ENCODE results near the gene SMPD4.
"Not testable (repeated sequence)": the region's sequence is repeated elsewhere in the genome, so short reads cannot be mapped to it uniquely, and the experiment has no call there.

DNA sequence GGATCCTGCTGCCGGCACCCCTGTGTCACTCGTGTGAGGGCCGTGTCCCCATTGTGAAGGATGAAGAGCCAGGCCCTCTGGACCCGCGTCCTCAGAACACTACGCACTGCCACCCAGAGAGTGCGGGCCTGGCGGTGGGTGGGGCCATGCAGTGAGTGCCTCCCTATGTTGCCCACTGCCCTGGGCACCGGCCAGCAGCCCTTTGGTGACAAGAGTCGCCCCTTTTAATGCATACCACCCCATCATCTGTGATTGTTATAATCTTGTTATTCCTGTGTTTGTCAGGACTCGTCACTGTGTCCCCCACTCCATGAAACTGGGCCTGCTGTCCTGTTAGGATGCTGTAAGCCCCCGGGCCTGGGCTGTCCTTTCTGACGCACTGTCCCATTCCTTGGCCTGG, 43.1 kb downstream of the SMPD4 start:
- not testable (repeated sequence) for TF ChIP-seq EZH2 (IDR thresholded peaks at IDR 0.05; ENCODE audit: insufficient read depth, poor library complexity, severe bottlenecking); EZH2phosphoT487 (IDR thresholded peaks at IDR 0.05; ENCODE audit: insufficient read depth, low read depth)
